ENCODE data around the gene UIMC1.
"Not testable (repeated sequence)": the region's sequence is repeated elsewhere in the genome, so short reads cannot be mapped to it uniquely, and the experiment has no call there.

The UIMC1 gene

DNA sequence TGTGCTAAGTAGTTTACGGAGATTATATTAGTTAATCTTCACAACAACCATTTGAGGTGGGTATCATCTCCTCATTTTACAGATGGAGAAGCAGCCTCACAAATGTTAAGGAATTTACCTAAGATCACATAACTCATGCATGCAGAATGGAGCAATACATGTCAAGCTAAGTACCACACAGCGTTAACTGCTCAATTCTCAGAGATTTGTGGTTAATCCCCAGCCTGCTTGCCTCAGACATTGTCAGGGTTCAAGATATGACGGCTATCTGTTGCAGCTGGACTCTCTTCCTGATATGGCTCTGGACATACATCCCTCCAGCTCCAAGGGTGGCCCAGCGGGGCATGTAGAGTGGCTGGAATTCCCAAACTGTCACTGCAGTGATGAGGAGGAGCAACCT, 8.6 kb upstream of the UIMC1 start:
- no peak for DNase-seq (ENCODE audit: low read depth)
- TF ChIP-seq, protein P1, sequence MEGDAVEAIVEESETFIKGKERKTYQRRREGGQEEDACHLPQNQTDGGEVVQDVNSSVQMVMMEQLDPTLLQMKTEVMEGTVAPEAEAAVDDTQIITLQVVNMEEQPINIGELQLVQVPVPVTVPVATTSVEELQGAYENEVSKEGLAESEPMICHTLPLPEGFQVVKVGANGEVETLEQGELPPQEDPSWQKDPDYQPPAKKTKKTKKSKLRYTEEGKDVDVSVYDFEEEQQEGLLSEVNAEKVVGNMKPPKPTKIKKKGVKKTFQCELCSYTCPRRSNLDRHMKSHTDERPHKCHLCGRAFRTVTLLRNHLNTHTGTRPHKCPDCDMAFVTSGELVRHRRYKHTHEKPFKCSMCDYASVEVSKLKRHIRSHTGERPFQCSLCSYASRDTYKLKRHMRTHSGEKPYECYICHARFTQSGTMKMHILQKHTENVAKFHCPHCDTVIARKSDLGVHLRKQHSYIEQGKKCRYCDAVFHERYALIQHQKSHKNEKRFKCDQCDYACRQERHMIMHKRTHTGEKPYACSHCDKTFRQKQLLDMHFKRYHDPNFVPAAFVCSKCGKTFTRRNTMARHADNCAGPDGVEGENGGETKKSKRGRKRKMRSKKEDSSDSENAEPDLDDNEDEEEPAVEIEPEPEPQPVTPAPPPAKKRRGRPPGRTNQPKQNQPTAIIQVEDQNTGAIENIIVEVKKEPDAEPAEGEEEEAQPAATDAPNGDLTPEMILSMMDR (IDR thresholded peaks at IDR 0.05; ENCODE audit: insufficient read depth, low read depth, low read length, missing control alignments) = no peak
- no peak overlapping the region for H3K4me3 ChIP-seq (ENCODE audit: low read depth, low read length)

DNA sequence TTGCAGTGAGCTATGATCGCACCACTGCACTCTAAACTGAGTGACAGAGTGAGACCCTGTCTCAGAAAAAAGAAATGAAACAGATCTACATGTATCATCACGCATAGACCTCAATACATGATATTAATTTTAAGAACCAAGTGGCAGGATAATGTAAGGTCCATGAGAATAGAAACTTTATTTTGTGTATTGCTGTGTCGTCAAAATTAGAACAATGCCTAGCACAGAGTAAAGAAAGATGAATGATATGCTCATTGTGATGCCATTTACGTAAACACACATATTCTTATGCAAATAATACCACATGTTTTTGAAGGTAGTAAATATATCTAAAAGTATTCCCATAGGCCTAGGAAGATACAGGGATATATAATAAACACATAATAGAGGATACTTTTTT, 3.6 kb upstream of the UIMC1 start:
- H3K4me3 ChIP-seq (ENCODE audit: low read depth, low read length) = no peak overlapping the region
- no peak for DNase-seq (ENCODE audit: low read depth)
- TF ChIP-seq, protein P1 (IDR thresholded peaks at IDR 0.05; ENCODE audit: insufficient read depth, low read depth, low read length, missing control alignments) = no peak

DNA sequence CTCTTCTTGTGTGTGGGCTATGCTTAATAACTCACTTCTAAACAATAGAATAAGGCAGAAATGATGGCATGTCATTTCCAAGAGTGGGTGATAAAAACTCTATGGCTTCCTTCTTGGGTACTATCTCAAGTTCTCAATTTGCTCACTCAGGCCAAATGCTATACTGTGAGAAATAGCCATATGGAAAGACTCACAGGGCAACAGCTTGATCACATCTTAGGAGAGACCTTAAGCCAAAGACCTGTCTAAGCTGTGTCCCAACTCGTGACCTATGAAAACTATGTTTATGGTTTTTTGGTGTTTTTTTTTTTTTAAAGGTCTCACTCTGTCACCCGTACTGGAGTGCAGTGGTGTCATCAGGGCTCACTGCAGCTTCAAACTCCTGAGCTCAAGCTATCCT, 2.1 kb upstream of the UIMC1 start:
- TF ChIP-seq, protein P1 (IDR thresholded peaks at IDR 0.05; ENCODE audit: insufficient read depth, low read depth, low read length, missing control alignments) = no peak
- DNase-seq (ENCODE audit: low read depth) = no peak
- no peak overlapping the region for H3K4me3 ChIP-seq (ENCODE audit: low read depth, low read length)

DNA sequence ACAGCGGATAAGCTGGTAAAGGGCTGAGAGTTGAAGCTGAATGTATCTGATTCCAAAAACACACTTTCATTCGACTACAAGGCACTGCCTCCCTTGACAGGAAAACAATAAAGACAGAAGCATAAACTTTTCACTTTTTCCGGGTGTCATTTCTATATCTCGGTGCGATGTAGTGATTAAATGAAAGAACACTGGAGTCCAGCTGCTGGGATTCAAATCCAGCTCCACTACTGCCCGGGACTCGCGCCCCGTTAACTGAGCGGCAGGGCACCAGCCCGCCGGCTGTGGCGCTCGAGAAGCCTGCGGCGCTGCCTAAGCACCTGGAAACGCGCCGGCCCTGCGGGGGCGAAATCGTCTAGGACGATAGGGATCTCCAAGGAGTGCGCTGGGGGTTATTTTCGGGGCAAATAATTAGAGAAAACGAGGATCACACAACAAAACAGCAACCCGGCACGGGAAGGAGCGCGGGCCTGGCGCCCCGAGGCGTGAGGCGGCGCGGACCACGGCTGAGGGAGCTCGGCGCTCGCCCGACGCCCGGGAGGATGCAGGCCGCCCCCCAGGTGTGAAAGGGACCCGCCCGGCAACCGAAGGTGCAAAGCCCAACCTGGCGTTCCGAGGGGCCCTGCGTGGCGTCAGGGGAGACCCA, 837 bp downstream of the UIMC1 start:
- TF ChIP-seq, protein P1 (IDR thresholded peaks at IDR 0.05; ENCODE audit: insufficient read depth, low read depth, low read length, missing control alignments) = peak; percentile 45
- H3K4me3 ChIP-seq (ENCODE audit: low read depth, low read length) = peak overlapping the region; percentile 85
- peak; percentile 79 for DNase-seq (ENCODE audit: low read depth)

DNA sequence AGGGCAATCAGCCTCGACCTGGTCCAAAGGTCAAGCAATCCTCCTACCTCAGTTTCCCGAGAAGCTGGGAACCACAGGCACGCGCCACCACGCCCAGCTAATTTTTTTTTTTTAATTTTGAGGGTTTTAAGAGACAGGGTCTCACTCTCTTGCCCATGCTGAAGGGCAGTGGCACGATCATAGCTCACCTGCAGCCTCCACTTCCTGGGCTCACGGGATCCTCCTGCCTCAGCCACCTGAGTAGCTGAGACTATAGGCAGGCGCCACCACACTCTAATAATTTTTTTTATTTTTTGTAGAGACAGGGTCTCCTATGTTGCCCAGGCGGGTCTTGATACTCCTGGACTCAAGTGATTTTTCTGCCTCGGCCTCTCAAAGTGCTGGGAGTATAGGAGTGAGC, 1.6 kb downstream of the UIMC1 start:
- TF ChIP-seq, protein P1 (IDR thresholded peaks at IDR 0.05; ENCODE audit: insufficient read depth, low read depth, low read length, missing control alignments) = no peak
- no peak for DNase-seq (ENCODE audit: low read depth)
- peak overlapping the region; percentile 85 for H3K4me3 ChIP-seq (ENCODE audit: low read depth, low read length)

DNA sequence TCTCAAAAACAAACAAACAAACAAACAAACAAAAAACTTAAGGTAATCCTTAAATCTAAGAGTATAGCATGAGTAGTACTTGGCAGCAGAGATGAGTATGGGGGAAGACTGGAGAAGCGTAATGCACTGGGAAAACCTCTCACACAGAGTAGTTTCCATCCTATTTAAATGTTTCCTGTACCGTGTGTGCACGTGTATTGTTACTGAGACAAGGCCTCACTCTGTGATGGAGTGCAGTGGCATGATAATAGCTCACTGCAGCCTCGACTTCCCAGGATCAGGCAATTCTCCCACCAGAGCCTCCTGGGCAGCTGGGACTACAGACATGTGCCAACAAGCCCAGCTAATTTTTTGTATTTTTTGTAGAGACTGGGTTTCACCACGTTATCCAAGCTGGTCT, 2.9 kb downstream of the UIMC1 start:
- DNase-seq (ENCODE audit: low read depth) = no peak

DNA sequence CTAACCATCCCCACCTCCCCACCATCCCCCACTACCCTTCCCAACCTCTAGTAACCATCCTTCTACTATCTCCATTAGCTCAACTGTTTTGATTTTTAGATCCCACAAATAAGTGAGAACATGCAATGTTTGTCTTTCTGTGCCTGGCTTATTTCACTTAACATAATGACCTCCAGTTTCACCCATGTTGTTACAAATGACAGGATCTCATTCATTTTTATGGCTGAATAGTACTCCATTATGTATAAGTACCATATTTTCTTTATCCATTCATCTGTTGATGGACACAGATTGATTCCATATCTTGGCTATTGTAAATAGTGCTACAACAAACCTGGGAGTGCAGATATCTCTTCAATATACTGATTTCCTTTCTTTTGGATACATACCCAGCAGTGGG, 7.1 kb downstream of the UIMC1 start:
- not testable (repeated sequence) for H3K4me3 ChIP-seq (ENCODE audit: low read depth, low read length); DNase-seq (ENCODE audit: low read depth)

More for the DNA sequence above, 2.9 kb downstream of the UIMC1 start:
- TF ChIP-seq, protein P1 (IDR thresholded peaks at IDR 0.05; ENCODE audit: insufficient read depth, low read depth, low read length, missing control alignments) = no peak
- H3K4me3 ChIP-seq (ENCODE audit: low read depth, low read length) = no peak overlapping the region

Measured in GM12865 (cell line).